T-helper 22 cell (primary cell): Measurements from ENCODE around the gene CRAT.

ENCODE experiments used
- DNase-seq: peaks from one replicate; pipeline ENCODE4 v3.0.0-alpha.2; 2020; ENCODE audit warnings: low read depth

Gene CRAT

GRCh38 chr9:129089246-129089645 is 21.3 kb downstream of the CRAT start:
- no peak for DNase-seq

GRCh38 chr9:129084087-129084486 is 26.5 kb downstream of the CRAT start:
- DNase-seq, result no peak

GRCh38 chr9:129081388-129081904 is 29.1 kb downstream of the CRAT start:
- no peak for DNase-seq

- DNase-seq, result peak; percentile 97
These were observed 29.8 kb downstream of the CRAT start, which contains the start of gene DOLPP1 for GRCh38 chr9:129080601-129081387. TSS of gene DOLPP1 (plus strand) at chr9:129081111. CDS start at chr9:129081132, 21 bp downstream.

- DNase-seq, result no peak
These were observed 30.3 kb downstream of the CRAT start for GRCh38 chr9:129080298-129080600.

- DNase-seq, result no peak
These were observed 30.8 kb downstream of the CRAT start for GRCh38 chr9:129079829-129080228.

GRCh38 chr9:129078691-129079503 is 31.7 kb downstream of the CRAT start:
- DNase-seq, result no peak

- DNase-seq, result no peak
These were observed 33.4 kb downstream of the CRAT start for GRCh38 chr9:129077236-129077635.

- DNase-seq, result no peak
These were observed 34.0 kb downstream of the CRAT start for GRCh38 chr9:129076640-129077037.

- no peak for DNase-seq
These were observed 34.5 kb downstream of the CRAT start for GRCh38 chr9:129075996-129076639.

GRCh38 chr9:129074106-129074505 is 36.5 kb downstream of the CRAT start:
- no peak for DNase-seq

GRCh38 chr9:129073404-129073803 is 37.2 kb downstream of the CRAT start:
- DNase-seq, result no peak

- DNase-seq, result no peak
These were observed 38.4 kb downstream of the CRAT start for GRCh38 chr9:129072171-129072570.

- DNase-seq, result no peak
These were observed 39.0 kb downstream of the CRAT start for GRCh38 chr9:129071526-129072126.

- DNase-seq, result no peak
These were observed 39.7 kb downstream of the CRAT start for GRCh38 chr9:129070696-129071525.

- DNase-seq, result no peak
These were observed 40.5 kb downstream of the CRAT start for GRCh38 chr9:129069862-129070641.

GRCh38 chr9:129068990-129069861 is 41.4 kb downstream of the CRAT start:
- DNase-seq, result peak; percentile 24

GRCh38 chr9:129068110-129068509 is 42.5 kb downstream of the CRAT start:
- DNase-seq, result no peak

- no peak for DNase-seq
These were observed 46.1 kb downstream of the CRAT start for GRCh38 chr9:129064499-129064908.
